ENCODE results near the gene TNFRSF1B. TPM values are rescaled to one million over a fixed set of nuclear protein-coding genes. Genes with fewer than 3 reads are reported as not detected.

The TNFRSF1B gene
- total RNA-seq, 1 donor from 2014 or later: 15.5 TPM

- intact Hi-C loops (cut with DNase I): no loop called here
- no peak for DNase-seq (ENCODE audit: low spot score)
Observed at GRCh38 chr1:12152113-12152891, 14.5 kb upstream of the TNFRSF1B start.

DNA sequence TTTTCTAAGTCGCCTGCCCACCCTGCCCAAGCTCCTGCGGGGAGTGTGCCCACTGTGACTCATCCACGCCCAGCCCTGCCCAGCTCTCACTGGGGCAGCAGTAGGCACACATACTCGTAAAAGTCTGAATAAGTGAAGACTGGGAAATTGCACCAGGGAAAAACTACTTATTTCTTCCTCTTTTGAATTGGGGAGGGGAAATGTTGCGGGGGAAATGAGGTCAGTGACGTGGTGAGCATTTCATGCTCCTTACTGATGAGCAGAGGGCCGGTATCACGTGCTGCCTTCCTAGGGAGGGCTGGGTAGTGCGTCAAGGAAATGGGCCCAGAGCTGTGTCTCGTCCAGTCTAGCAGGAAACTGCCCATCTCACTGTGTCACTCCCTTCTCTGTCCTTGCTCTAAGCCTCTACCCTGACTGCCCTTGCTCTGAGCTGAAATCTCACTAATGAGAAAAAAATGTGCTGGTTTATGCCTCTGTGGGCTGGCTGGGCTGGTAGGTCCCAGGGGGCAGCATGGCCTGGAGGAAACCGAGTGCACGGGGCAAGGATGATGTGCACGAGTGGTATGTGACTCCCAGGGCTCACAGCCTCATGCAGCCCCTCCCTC, 13.5 kb upstream of the TNFRSF1B start:
- DNase-seq (ENCODE audit: low spot score): peak; percentile 94
- intact Hi-C loops (cut with DNase I): no loop called here

GRCh38 chr1:12155328-12155727, 11.5 kb upstream of the TNFRSF1B start:
- no peak for DNase-seq (ENCODE audit: low spot score)
- intact Hi-C loops (cut with DNase I): no loop called here

DNA sequence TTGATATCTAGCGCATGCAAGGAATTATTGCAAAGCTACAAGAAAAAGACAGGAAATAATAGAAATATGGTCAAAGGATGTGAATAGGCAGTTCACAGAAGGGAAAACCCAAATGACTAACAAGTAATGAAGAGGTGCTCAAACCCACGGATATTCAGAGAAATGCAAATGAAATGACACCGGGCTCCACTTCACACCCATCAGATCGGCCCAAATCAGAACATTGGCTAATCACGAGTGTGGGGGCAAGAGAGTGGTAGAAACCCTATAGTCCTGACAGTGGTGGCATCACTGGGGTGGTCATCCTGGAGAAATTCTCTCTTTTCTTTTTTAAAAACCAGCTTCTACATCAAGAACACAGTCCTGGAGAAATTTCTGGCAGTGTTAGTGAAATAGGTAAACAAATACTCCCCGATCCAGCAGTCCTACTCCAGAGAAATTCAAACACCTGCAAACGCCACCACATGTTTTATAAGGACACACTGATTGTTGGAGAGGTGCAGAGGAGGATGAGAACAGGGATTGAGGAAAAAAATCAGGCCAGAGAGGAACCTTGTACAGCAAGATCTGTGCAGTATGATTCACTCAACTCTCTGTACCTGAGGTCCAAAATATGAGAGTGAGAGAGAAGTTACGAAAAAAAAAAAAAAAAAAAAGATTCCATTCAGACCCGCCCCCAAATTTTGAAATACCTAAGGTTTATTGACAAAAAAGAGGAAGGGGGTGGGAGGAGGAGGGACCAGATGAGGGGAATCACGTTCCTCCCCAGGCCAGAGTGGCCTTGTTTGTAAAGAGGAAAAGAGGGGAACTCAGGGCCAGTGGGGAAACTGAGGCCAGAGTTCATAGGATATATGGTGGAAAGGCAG, 9.2 kb upstream of the TNFRSF1B start:
- DNase-seq (ENCODE audit: low spot score): no peak
- intact Hi-C loops (cut with DNase I): no loop called here

DNA sequence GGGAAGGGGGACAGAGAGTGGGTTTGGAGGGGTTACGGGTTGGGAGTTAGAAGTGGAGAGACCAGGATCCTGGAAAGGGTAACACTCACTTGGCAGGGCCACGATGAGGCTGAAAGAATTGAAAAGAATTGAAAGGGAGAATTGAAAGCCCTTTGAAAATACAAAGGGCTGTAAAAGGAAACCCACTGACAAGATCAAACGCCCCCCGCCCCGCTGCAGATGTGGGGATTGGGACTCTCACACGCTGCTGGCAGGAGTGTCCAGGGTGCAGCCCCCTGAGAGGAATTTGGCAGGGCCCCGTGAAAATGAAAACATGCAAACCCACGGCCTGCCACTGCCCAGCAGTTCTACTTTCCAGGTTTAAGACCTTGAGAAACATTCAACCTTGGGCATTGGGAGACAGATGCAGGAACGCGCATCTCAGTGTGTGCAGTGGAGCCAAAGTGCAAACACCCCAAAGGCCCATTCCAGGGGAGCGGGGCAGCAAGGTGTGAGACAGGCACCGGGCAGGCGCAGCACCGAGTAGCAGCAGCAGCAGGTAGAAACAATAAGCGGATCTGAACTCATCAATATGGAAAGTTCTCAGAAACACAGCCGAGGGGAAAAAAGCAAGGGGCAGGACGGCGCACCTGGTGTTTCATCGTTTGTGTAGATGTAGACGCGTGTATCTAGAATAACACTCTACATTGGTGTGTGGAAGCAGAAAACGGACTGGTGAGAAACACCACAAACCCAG, 8.3 kb upstream of the TNFRSF1B start:
- no peak for DNase-seq (ENCODE audit: low spot score)
- intact Hi-C loops (cut with DNase I): no loop called here

DNA sequence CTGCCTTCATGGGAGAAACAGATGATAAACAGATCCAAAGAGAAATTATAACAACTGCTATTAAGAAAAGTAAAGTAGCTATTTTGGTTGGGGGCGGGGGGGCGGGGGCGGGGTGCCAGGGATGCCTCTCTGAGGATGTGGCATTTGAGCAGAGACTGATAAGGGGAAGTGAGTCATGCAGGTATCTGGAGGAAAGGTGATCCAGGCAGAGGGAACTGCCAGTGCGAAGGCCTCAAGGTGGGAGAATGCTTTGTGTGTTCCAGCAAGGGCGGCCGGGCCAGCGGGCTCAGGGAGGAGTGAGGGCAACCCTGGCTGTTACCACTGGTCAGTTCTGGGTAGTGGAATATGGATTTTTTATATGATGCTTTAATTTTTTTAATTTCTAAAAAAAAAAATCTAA, 7.0 kb upstream of the TNFRSF1B start:
- no peak for DNase-seq (ENCODE audit: low spot score)
- intact Hi-C loops (cut with DNase I): no loop called here

- intact Hi-C loops (cut with DNase I): no loop called here
Observed at GRCh38 chr1:12161324-12161661, 5.5 kb upstream of the TNFRSF1B start.

DNA sequence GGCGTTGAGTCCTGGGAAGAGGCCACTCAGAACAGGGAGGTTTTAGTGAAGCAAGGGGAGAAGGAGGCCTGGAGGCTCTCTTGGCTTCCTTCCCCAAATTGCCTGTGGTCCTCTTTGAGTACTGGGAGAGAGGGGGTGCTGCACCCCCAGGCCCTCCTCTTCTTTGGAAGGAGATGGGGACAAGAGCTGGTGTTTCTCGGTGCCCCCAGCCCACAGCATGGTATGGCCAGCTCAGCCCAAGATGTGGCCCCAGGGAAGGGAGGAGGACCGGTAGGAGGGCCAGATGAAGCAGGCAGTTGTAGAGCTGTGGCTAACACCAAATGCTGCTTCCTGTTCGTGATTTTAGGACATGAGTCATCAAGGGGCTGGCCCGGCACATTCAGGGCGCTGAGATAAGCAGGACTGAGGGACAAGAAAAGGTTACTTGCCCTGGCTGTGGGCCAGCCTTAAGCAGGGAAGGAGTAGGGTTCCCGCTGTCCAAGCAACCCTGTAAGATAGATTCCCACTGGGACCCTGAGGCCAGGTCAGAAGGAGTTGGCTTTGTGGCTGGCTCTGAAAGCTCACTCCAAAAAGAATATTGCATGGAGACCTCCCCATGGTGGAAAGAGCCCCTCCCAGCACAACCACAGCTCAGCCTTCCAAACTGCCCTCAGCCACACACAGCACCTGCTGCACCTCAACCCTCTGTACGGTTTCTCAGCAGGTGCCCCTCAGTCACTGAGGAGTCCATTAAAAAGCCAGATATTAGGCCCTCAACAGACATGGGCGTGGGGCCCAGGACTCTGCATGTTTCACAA, 4.9 kb upstream of the TNFRSF1B start:
- DNase-seq (ENCODE audit: low spot score): peak; percentile 96
- intact Hi-C loops (cut with DNase I): no loop called here

More at GRCh38 chr1:12161324-12161661, 5.5 kb upstream of the TNFRSF1B start:
- no peak for DNase-seq (ENCODE audit: low spot score)

GRCh38 chr1:12162459-12163137, 4.2 kb upstream of the TNFRSF1B start:
- DNase-seq (ENCODE audit: low spot score): no peak
- intact Hi-C loops (cut with DNase I): no loop called here

- no peak for DNase-seq (ENCODE audit: low spot score)
- intact Hi-C loops (cut with DNase I): no loop called here
Observed at GRCh38 chr1:12163210-12163609, 3.6 kb upstream of the TNFRSF1B start.

DNA sequence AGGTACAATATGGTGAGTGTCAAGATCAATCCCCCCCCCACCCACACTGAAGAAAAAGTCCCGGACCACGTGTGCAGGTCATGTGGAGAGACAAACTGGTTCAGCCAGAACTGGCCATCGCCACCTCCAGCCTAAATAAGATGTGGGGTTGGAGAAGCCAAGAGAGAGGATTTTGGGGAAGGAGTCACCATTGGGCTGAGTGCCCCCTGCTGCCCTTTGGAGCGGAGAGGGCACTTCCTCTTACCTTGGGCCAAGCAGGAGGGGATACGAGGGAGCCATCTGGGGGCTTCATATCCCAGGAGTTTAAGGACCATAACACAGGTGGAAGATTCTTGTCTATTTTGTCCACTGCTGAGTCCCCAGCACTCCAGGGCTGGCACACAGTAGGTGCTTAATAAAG, 2.6 kb upstream of the TNFRSF1B start:
- intact Hi-C loops (cut with DNase I): no loop called here
- no peak for DNase-seq (ENCODE audit: low spot score)

DNA sequence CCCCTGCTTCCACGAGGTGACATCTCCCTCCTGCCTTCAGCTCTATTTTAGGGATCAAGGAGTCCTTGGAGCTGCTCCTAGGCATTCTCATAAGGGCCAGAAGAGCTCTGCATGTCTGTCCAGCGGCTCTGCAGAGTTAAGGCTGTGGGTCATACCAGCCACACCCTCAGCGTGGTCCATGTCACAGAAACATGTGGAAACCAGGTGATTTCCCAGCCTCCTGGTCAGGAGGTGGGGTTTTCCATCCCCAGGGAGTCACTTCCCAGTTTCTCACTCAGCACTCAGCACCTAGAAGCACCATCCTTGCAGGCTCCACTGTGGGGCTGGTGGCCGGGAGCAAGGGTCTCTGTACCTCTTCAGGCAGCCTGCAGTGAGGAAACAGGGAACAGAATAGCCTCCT, 1.4 kb upstream of the TNFRSF1B start:
- intact Hi-C loops (cut with DNase I): no loop called here

DNA sequence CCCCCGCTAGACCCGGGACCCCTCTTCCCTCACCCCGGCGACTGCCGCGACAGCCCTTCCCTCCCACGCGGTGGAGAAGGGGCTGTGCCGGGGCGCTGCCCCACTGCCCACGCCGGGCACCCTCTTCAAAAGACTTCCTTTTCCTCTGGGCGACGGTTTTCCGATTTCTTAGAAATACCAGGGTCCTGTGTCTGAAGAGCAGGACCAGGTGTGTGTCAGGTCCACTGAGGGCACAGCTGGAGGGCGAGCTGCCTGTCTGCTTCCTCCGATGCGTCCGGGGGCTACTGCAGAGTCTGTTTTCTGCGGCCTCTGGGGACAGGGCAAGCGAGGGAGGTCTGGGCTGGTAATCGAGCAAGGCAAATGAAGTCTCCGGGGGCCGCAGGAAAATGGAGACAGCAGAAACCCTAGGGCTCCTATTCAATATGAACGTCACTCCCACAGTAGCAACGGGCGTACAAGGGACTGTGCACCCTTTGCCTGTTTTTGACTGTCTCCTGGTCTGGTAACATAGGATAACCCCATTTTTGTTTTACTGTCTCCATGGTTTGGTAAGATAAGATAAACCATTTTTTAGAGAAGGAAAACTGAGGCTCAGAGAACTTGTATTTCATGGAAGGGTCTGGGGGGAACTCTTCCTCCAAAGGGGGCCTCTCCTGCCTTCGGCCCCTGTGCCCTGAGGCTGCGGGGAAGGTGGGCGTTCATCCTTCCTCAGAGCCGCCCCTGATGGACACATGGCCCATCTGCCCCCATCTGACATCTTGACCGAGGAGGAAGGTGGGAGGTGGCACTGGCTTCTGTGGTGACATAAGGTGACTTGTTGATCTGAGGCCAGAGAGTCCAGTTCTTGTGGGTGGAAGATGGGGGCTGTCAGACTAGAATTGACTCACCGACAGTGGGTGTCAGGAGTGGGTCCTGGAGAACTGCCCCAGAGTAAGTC, 970 bp downstream of the TNFRSF1B start:
- no peak for DNase-seq (ENCODE audit: low spot score)
- intact Hi-C loops (cut with DNase I): no loop called here

More for the DNA sequence above, 1.4 kb upstream of the TNFRSF1B start:
- DNase-seq (ENCODE audit: low spot score): no peak

- intact Hi-C loops (cut with DNase I): no loop called here
- no peak for DNase-seq (ENCODE audit: low spot score)
Observed at GRCh38 chr1:12168451-12169160, 1.8 kb downstream of the TNFRSF1B start.

DNA sequence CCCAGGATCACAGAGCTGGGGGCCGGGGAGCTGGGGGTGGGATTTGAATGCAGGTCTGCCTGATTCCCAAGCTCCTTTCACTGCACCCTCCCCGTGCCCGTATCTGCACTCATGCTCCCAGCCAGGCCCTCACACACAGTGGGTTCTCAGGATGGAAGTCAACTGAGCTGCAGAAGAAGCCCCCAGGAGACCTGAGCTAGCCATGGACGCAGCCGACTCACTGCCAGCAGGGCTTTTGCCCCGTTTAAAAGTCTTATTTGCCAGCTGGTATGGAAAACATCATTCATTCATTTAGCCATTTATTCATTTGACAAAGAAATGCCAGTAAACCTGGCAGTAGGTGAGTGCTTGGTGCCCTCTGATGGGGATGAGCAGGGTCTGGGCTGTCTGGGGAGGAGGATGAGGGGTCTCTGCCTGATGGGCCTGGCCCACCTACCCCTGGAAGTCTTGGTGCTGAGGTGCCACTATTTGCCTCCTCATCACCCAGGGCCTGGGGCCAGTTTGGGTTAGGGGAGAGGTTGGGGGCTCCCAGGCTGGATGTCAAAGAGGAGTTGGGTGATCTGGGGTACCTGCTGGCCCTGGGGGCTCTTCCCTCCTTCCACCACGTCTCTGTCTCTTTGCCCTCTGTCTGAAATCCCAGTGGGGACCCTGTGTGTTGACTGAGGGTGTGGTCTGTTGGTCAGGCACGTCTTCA, 2.8 kb downstream of the TNFRSF1B start:
- DNase-seq (ENCODE audit: low spot score): no peak
- intact Hi-C loops (cut with DNase I): no loop called here

- DNase-seq (ENCODE audit: low spot score): no peak
- intact Hi-C loops (cut with DNase I): no loop called here
Observed at GRCh38 chr1:12170263-12170671, 3.5 kb downstream of the TNFRSF1B start.
